NCI-H187 (cell line): ENCODE measurements around the gene RUSC2.
"Not testable (repeated sequence)": the region's sequence is repeated elsewhere in the genome, so short reads cannot be mapped to it uniquely, and the experiment has no call there.

Experiments used
- DNase-seq, 2 experiments: peaks; one replicate each; lab custom pipeline; 2025; lab: John Stamatoyannopoulos, UW

The RUSC2 gene

DNA sequence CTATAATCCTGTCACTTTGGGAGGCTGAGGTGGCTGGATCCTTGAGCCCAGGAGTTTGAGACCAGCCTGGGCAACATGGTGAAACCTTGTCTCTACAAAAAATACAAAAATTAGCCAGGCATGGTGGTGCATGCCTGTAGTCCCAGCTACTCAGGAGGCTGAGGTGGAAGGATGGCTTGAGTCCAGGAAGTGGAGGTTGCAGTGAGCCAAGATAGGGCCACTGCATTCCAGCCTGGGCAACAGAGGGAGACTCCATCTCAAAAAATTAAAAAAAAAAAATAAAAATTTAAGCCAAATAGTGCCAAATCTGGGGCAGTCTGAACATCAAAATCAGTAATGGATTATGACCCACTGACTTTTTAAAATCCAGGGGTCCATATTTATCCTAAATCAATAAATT is 33.6 kb downstream of the RUSC2 start:
- DNase-seq, result not testable (repeated sequence)

DNA sequence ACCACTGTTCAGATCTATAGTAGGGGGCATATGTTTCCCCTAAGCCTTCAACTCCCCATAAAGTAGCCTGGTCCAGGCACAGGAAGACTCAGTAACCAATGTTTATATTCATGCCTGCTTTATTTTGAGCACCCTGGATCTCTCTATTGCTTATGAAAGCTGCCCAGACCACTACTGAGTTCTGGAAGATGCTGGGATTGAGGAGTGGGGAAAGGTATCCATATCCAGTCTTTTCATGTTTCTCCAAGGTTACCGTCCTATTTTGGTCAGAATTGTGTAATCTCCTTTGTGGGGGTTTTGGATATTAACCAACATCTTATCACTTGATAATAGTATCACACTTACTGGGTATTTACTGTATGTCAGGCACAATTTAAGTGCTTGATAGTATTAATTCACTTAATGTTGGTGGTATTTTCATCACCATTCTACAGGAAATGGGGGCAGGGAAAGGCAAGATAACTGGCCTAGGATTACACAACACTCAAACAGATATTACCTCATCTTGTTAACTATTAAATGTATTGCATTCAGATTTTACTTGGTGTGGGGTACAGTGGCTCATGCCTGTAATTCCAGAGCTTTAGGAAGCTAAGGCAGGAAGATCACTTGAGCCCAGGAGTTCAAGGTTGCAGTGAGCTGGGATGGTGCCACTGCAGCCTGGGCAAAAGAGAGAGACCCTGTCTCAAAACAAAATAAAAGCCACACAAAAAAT is 36.3 kb downstream of the RUSC2 start:
- DNase-seq, result no peak

DNA sequence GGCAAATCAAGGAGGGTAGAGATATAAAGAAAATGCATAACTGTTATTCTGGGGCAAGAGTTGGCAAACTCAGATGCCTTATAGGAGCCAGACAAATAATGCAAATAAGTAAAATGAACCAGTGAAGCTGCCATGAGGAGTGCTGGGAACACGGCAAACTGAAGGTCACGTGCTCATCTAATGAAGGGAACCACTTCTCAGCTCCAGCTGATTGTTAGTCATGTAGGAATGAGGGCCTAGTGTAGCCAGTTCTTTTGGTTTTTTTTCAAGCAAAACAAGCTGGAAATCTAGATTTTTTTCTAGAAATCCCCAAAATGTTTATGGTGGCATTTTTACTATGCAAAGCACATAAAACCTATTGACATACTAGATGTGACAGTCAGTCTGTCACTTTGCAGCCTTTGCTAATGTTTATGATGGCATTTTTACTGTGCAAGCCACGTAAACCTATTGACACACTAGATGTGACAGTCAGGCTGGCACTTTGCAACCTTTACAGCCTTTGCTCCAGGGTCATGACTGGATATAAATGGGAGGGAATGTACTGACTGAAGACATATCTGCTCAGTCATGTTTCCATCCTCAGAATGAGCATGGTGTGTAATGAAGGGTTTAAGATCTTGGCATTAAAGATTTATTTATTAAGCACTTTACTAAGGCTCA is 39.4 kb downstream of the RUSC2 start:
- no peak for DNase-seq

DNA sequence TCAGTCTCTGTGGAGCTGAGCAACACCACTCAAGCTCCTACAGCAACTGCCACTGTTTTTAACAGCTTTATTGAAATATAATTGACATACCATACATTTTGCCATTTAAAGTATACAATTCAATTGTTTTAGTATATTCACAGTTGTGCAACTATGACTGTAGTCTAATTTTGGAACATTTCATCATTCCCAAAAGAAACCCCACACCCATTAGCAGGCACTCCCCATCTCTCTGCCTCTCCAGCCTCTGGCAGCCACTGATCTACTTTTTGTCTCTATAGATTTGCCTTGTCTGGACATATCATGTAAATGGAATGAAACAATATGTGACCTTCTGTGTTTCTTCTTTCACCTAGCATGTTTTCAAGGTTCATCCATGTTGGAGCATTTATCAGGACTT is 43.5 kb downstream of the RUSC2 start:
- DNase-seq, result no peak

DNA sequence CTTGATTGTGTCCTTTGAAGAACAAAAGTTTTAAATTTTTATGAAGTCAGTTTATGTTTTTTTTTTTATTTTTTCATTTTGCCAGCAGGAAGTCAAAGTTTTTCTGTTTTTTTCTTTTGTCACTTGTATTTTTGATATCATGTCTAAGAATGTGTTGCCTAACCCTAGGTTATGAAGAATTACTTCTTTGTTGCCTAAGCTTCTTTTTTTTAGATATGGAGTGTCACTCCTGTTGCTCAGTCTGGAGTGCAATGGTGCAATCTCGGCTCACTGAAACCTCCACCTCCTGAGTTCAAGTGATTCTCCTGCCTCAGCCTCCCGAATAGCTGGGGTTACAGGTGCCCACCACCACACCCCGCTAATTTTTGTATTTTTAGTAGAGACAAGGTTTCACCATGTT is 45.0 kb downstream of the RUSC2 start:
- DNase-seq, result not testable (repeated sequence)

DNA sequence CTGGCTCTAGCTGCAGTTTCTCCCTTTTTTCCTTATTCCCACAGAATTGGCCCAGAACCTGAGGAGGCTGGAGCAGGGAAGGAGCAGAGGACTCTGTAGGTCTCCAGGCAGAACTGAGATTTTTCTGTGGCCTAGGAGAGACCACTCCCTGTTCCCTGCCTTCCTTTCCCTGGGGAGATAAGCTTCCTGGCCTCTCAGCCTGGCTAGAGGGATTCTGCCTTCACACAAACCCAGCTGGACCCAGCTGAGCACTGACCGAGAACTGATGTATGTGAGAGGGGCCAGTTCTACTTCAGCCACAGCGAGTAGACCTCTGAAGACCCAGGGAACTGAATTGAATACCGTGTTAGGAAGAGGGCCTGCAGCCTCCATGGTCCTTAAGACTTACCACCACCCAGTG is 48.0 kb downstream of the RUSC2 start:
- no peak for DNase-seq

DNA sequence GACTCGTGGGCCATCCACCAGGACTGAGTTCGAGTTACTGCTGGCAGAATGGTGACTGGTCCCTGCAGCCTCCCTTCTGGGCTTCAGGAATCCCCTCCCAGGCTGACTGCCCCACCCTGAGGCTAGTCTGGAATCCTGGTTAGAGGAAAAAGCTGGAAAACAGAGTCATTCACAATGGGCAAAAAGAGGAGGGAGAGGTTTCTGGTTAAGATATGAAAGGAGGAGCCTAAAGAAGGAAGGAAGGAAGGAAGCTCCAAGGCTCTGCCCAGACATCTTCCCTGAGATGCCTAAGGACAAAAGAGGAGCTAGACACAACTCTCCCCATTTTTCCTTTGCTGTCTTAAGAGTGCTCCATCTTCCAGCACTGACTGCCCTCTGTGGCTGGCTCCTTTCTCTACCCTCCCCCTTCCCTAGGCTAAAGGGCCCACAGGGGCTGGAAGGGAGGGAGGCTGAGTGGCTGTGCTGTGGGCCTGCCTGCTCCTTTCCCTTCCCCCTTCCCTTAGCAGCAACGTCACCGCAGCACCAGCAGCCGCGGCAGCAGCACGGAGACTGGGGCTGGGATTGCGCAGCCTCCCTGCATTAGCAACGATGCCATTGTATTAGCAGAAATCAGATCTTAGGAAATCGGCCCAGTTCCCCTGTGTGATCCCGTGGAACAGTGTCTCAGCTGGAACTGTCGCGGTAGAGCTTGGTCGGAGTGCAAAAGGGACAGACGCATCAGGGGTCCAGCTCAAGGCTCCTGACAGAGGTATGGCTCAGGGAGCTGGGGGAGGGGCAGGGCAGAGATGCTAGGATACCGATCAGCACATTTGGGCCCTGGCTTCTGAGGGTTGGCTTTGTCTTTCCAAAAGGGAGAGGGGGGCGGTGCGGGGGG is 48.7 kb downstream of the RUSC2 start:
- no peak for DNase-seq
